HT-29 (cell line): ENCODE results near the gene ADAMTS2. TPM values are rescaled to one million over a fixed set of nuclear protein-coding genes. Genes with fewer than 3 reads are reported as not detected.
"Not testable (repeated sequence)": the region's sequence is repeated elsewhere in the genome, so short reads cannot be mapped to it uniquely, and the experiment has no call there.

Experiments
- DNase-seq: peaks from one replicate; pipeline ENCODE4 v3.0.0-alpha.2; 2015; ENCODE audit warnings: low spot score
- small RNA-seq: library from RNA; depleted of rRNA; stranded (forward); fragments of <200 nt; gene quantifications from one replicate; pipeline ENCODE3, GENCODE V24; 2014
- total RNA-seq: library from RNA; depleted of rRNA; stranded (reverse); fragments of >200 nt; shearing (Covaris generic); gene quantifications from 2 replicates; pipeline ENCODE4 v1.2.3, GENCODE V29; 2014; rRNA removed

The ADAMTS2 gene
- total RNA-seq, 1 experiment from 2014 or later = not detected

- DNase-seq = no peak
Observed at GRCh38 chr5:179113945-179114641, 231.2 kb downstream of the ADAMTS2 start.

GRCh38 chr5:179113143-179113530 is 232.1 kb downstream of the ADAMTS2 start:
- DNase-seq = no peak

GRCh38 chr5:179112469-179113142 is 232.7 kb downstream of the ADAMTS2 start:
- no peak for DNase-seq

- no peak for DNase-seq
Observed at GRCh38 chr5:179111267-179112207, 233.7 kb downstream of the ADAMTS2 start.

GRCh38 chr5:179110528-179110927 is 234.7 kb downstream of the ADAMTS2 start:
- no peak for DNase-seq

- DNase-seq = not testable (repeated sequence)
Observed at GRCh38 chr5:179101282-179101681, 244.0 kb downstream of the ADAMTS2 start.

- no peak for DNase-seq
Observed at GRCh38 chr5:179089502-179089901, 255.8 kb downstream of the ADAMTS2 start.

- no peak for DNase-seq
Observed at GRCh38 chr5:179080724-179081123, 264.5 kb downstream of the ADAMTS2 start.

- no peak for DNase-seq
Observed at GRCh38 chr5:179079165-179079987, 265.9 kb downstream of the ADAMTS2 start.

GRCh38 chr5:179065703-179066102 is 279.6 kb downstream of the ADAMTS2 start:
- no peak for DNase-seq

- no peak for DNase-seq
Observed at GRCh38 chr5:179061025-179061424, 284.2 kb downstream of the ADAMTS2 start.

Small RNA genes within 50 kb of the gene (small RNA-seq; reads per million reads assigned to genes)
- not detected for gene AC109479.2

Other genes starting within 250 kb of the ADAMTS2 start
- gene RUFY1, start 205.1 kb upstream of the ADAMTS2 start, total RNA-seq = 41.8 and 45.5 TPM in 2 replicates